Measurements from ENCODE around the gene EFCAB6.

The EFCAB6 gene

GRCh38 chr22:43618517-43618916 is 193.6 kb downstream of the EFCAB6 start:
- TF ChIP-seq, protein P1, sequence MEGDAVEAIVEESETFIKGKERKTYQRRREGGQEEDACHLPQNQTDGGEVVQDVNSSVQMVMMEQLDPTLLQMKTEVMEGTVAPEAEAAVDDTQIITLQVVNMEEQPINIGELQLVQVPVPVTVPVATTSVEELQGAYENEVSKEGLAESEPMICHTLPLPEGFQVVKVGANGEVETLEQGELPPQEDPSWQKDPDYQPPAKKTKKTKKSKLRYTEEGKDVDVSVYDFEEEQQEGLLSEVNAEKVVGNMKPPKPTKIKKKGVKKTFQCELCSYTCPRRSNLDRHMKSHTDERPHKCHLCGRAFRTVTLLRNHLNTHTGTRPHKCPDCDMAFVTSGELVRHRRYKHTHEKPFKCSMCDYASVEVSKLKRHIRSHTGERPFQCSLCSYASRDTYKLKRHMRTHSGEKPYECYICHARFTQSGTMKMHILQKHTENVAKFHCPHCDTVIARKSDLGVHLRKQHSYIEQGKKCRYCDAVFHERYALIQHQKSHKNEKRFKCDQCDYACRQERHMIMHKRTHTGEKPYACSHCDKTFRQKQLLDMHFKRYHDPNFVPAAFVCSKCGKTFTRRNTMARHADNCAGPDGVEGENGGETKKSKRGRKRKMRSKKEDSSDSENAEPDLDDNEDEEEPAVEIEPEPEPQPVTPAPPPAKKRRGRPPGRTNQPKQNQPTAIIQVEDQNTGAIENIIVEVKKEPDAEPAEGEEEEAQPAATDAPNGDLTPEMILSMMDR (IDR thresholded peaks at IDR 0.05; ENCODE audit: borderline replicate concordance, control extremely low read depth, extremely low read depth, insufficient read depth, missing control alignments) = no peak
- no peak for DNase-seq (ENCODE audit: low spot score)
- in situ Hi-C loops (cut with MboI; ENCODE audit: low sequenced_read_pairs, unreplicated experiment) = no loop called here

DNA sequence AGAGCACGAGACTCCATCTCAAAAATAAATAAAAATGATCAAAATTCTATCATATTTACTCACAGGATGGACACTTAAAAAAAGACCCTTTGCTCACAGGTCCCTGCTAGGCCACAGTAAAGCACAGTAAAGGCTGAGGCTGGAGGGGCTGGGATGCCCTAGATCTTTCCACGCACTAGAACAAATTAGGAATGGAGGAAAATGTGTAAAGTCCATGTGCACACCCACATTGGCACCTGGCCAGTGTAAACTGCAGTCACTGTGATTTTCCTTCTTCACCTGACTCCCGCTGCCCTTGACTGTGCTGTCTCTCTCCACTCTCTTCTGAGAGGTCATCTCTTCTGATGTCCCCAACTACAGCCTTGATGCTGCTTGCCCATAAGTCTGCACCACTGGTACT is 195.5 kb downstream of the EFCAB6 start:
- TF ChIP-seq, protein P1 (IDR thresholded peaks at IDR 0.05; ENCODE audit: borderline replicate concordance, control extremely low read depth, extremely low read depth, insufficient read depth, missing control alignments) = no peak
- in situ Hi-C loops (cut with MboI; ENCODE audit: low sequenced_read_pairs, unreplicated experiment) = no loop called here
- no peak for DNase-seq (ENCODE audit: low spot score)

DNA sequence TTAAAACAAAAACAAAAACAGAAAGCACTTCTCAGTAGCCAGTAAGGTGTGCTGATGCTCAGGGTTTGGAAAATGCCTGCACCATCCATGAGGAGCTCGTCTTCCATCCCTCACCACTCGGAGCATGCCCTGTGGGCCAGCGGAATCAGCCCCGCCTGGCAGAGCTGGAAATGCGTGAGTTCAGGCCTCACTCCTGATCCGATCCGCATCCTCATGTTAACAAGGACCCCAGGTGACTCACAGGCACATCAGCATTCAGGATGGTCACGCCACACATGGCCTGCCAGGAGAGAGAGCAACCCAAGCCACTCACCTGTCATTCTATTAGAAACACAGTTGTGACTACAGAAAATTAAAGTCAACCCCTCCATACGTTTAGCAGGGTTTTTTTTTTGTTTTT is 211.8 kb downstream of the EFCAB6 start:
- in situ Hi-C loops (cut with MboI; ENCODE audit: low sequenced_read_pairs, unreplicated experiment) = no loop called here
- no peak for DNase-seq (ENCODE audit: low spot score)
- TF ChIP-seq, protein P1 (IDR thresholded peaks at IDR 0.05; ENCODE audit: borderline replicate concordance, control extremely low read depth, extremely low read depth, insufficient read depth, missing control alignments) = no peak

DNA sequence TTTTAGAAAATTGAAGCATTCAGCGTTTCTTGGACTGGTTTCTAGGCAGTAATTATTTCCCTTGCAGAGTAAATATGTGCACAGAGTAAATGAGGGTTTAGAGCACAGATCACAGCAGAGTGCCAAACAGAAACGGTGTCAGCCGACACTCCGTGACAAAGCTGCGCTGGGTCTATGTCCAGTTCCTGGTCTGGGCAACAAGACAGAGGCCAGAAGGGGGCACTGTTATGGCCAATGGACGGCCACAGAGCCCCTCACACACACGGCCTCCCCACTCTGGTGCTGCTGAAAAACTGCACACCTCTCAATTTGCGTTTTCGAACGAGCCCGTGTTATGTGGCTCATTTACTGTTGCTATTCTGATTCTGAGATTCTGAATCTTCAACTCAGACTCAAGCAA is 219.6 kb downstream of the EFCAB6 start:
- DNase-seq (ENCODE audit: low spot score) = no peak
- in situ Hi-C loops (cut with MboI; ENCODE audit: low sequenced_read_pairs, unreplicated experiment) = no loop called here
- TF ChIP-seq, protein P1 (IDR thresholded peaks at IDR 0.05; ENCODE audit: borderline replicate concordance, control extremely low read depth, extremely low read depth, insufficient read depth, missing control alignments) = no peak

DNA sequence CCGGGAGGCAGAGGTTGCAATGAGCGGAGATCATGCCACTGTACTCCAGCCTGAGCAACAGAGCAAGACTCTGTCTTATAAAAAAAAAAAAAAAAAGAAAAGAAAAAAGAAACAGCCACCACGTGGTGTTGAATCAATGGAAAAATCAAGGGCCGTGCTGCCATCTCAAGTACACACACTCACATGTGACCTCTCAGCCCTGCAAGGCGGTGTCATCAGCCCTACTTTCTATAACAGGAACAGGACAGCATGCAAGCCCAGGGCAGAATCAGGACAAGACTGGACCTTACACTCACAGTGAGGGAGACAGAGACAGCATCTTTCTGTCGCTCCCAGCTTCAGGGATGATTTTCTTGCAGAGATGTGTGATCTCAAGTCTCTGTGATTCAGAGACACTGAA is 220.7 kb downstream of the EFCAB6 start:
- no peak for DNase-seq (ENCODE audit: low spot score)
- in situ Hi-C loops (cut with MboI; ENCODE audit: low sequenced_read_pairs, unreplicated experiment) = no loop called here
- TF ChIP-seq, protein P1 (IDR thresholded peaks at IDR 0.05; ENCODE audit: borderline replicate concordance, control extremely low read depth, extremely low read depth, insufficient read depth, missing control alignments) = no peak

GRCh38 chr22:43587574-43587973 is 224.5 kb downstream of the EFCAB6 start:
- DNase-seq (ENCODE audit: low spot score) = no peak
- TF ChIP-seq, protein P1 (IDR thresholded peaks at IDR 0.05; ENCODE audit: borderline replicate concordance, control extremely low read depth, extremely low read depth, insufficient read depth, missing control alignments) = no peak
- in situ Hi-C loops (cut with MboI; ENCODE audit: low sequenced_read_pairs, unreplicated experiment) = no loop called here

GRCh38 chr22:43583501-43583900 is 228.6 kb downstream of the EFCAB6 start:
- TF ChIP-seq, protein P1 (IDR thresholded peaks at IDR 0.05; ENCODE audit: borderline replicate concordance, control extremely low read depth, extremely low read depth, insufficient read depth, missing control alignments) = no peak
- in situ Hi-C loops (cut with MboI; ENCODE audit: low sequenced_read_pairs, unreplicated experiment) = no loop called here
- DNase-seq (ENCODE audit: low spot score) = no peak
